GM12891 (cell line): Measurements from ENCODE around the gene RAP1GDS1.

Source experiments
- POLR2A ChIP-seq: IDR thresholded peaks from 2 replicates; pipeline ENCODE4 v1.6.1; 2011; ENCODE audit warnings: low read depth, low read length, control low read depth
- POLR2AphosphoS5 ChIP-seq: IDR thresholded peaks from 2 replicates; pipeline ENCODE4 v1.6.1; 2011; ENCODE audit warnings: low read depth, low read length, control low read depth
- POU2F2 ChIP-seq: IDR thresholded peaks from 2 replicates; pipeline ENCODE4 v1.6.1; 2011; ENCODE audit warnings: low read depth, mild to moderate bottlenecking, control low read depth, low read length, moderate library complexity
- TAF1 ChIP-seq: IDR thresholded peaks from 2 replicates; pipeline ENCODE4 v1.6.1; 2011; ENCODE audit warnings: low read depth, low read length, control low read depth

- TF ChIP-seq POLR2AphosphoS5 (no peak), TAF1 (no peak), POLR2A (no peak), POU2F2 (no peak)
Measured at GRCh38 chr4:98290511-98290910, 29.3 kb downstream of the RAP1GDS1 start.
